IMR-90 (cell line): Measurements from ENCODE around the gene ZNF280C. TPM values are rescaled to one million over a fixed set of nuclear protein-coding genes. Genes with fewer than 3 reads are reported as not detected.

Source experiments
- ATAC-seq: fragments of 200-7000 bp; cut with Tn5 transposase; 2 replicates; pipeline ENCODE4 v1.9.1; 2020; ENCODE audit warnings: low read depth, mild to moderate bottlenecking, moderate library complexity
- BruUV-seq: library from RNA; stranded (reverse); fragments of 400-500 nt; replicated peaks from 2 replicates; lab custom pipeline; 2021; lab: Mats Ljungman, UMichigan
- CTCF ChIA-PET: fragments of 300-600 bp; formaldehyde crosslinking; extraction: SDS; loops from one replicate; lab custom pipeline; 2021; ENCODE audit warnings: antibody characterized with exemption; lab: Yijun Ruan, JAX
- POLR2A ChIA-PET: fragments of 300-600 bp; sonication (Branson Sonifier 250); formaldehyde crosslinking; loops from one replicate; lab custom pipeline; 2022; ENCODE audit warnings: antibody characterized with exemption; ENCODE audit not compliant: unreplicated experiment; lab: Charles Lee
- DNase-seq: peaks from one replicate; pipeline ENCODE4 v3.0.0; 2013
- H2AFZ ChIP-seq: replicated peaks from 2 replicates; pipeline ENCODE3; 2013; ENCODE audit warnings: low read length, mild to moderate bottlenecking; ENCODE audit not compliant: poor library complexity
- H2AK5ac ChIP-seq: 2 replicates; pipeline ENCODE4 v1.6.1; 2013; ENCODE audit warnings: low read depth, low read length, inconsistent platforms
- H2AK9ac ChIP-seq: replicated peaks from 2 replicates; pipeline ENCODE3; 2013; ENCODE audit warnings: mild to moderate bottlenecking, low read depth, low read length, moderate library complexity; ENCODE audit not compliant: poor library complexity
- H2BK120ac ChIP-seq: 2 replicates; pipeline ENCODE4 v1.6.1; 2013; ENCODE audit warnings: low read depth, low read length, inconsistent platforms
- H2BK15ac ChIP-seq: 3 replicates; pipeline ENCODE4 v1.6.1; 2013; ENCODE audit warnings: low read depth, low read length, inconsistent platforms
- H2BK20ac ChIP-seq: 2 replicates; pipeline ENCODE4 v1.6.1; 2013; ENCODE audit warnings: low read depth, mild to moderate bottlenecking, inconsistent platforms, low read length, moderate library complexity
- H2BK5ac ChIP-seq: 2 replicates; pipeline ENCODE4 v1.6.1; 2013; ENCODE audit warnings: mild to moderate bottlenecking, low read depth, low read length, inconsistent platforms; ENCODE audit not compliant: poor library complexity, severe bottlenecking
- H3K14ac ChIP-seq: replicated peaks from 2 replicates; pipeline ENCODE4 v1.6.1; 2013; ENCODE audit warnings: low read depth, low read length, inconsistent platforms
- H3K18ac ChIP-seq: 2 replicates; pipeline ENCODE4 v1.6.1; 2013; ENCODE audit warnings: low read depth, low read length, control low read depth
- H3K23ac ChIP-seq: 2 replicates; pipeline ENCODE4 v1.6.1; 2013; ENCODE audit warnings: low read depth, low read length, inconsistent platforms
- H3K27ac ChIP-seq: 2 replicates; pipeline ENCODE4 v1.5.1; 2013; ENCODE audit warnings: mild to moderate bottlenecking, control low read depth, low read length; ENCODE audit not compliant: insufficient read depth
- H3K27me3 ChIP-seq: 2 replicates; pipeline ENCODE4 v1.6.1; 2013; ENCODE audit warnings: low read length; ENCODE audit not compliant: control insufficient read depth, insufficient read depth
- H3K36me3 ChIP-seq: 2 replicates; pipeline ENCODE4 v1.6.1; 2013; ENCODE audit warnings: low read length, mixed read lengths; ENCODE audit not compliant: control insufficient read depth, insufficient read depth
- H3K4ac ChIP-seq: 2 replicates; pipeline ENCODE4 v1.6.1; 2013; ENCODE audit warnings: low read depth, low read length, inconsistent platforms
- H3K4me1 ChIP-seq: 2 replicates; pipeline ENCODE4 v1.6.1; 2013; ENCODE audit warnings: low read length, mixed read lengths; ENCODE audit not compliant: control insufficient read depth, insufficient read depth
- H3K4me2 ChIP-seq: 2 replicates; pipeline ENCODE4 v1.6.1; 2013; ENCODE audit warnings: low read depth, mild to moderate bottlenecking, control low read depth, low read length, moderate library complexity
- H3K4me3 ChIP-seq: 2 replicates; pipeline ENCODE4 v1.5.1; 2013; ENCODE audit warnings: low read depth, mild to moderate bottlenecking, control low read depth, low read length, moderate library complexity; ENCODE audit not compliant: insufficient read depth
- H3K56ac ChIP-seq: 2 replicates; pipeline ENCODE4 v1.6.1; 2013; ENCODE audit warnings: low read length, inconsistent platforms; ENCODE audit not compliant: insufficient read depth; ENCODE audit errors: extremely low read depth
- H3K79me1 ChIP-seq, 2 experiments: 2 replicates each; pipeline ENCODE4 v1.6.1; 2013; ENCODE audit warnings: low read length in 2 of 2, inconsistent platforms in 1 of 2, low read depth in 1 of 2
- H3K9ac ChIP-seq: 2 replicates; pipeline ENCODE4 v1.6.1; 2013; ENCODE audit warnings: low read depth, low read length, control low read depth
- H3K9me1 ChIP-seq: 2 replicates; pipeline ENCODE4 v1.6.1; 2013; ENCODE audit warnings: low read length, inconsistent platforms; ENCODE audit not compliant: insufficient read depth
- H3K9me3 ChIP-seq: 2 replicates; pipeline ENCODE4 v1.6.1; 2013; ENCODE audit warnings: low read length; ENCODE audit not compliant: control insufficient read depth, insufficient read depth
- H4K20me1 ChIP-seq: 2 replicates; pipeline ENCODE4 v1.6.1; 2013; ENCODE audit warnings: low read length, inconsistent platforms; ENCODE audit not compliant: insufficient read depth
- H4K5ac ChIP-seq: 2 replicates; pipeline ENCODE4 v1.6.1; 2013; ENCODE audit warnings: mild to moderate bottlenecking, low read depth, low read length, control low read depth
- H4K8ac ChIP-seq, 2 experiments: 2 replicates each; pipeline ENCODE4 v1.6.1; 2013; ENCODE audit warnings: low read depth in 2 of 2, low read length in 2 of 2, control low read depth in 1 of 2, inconsistent platforms in 1 of 2
- H4K91ac ChIP-seq: 2 replicates; pipeline ENCODE4 v1.6.1; 2013; ENCODE audit warnings: low read depth, low read length, inconsistent platforms; ENCODE audit not compliant: insufficient read depth
- BHLHE40 ChIP-seq: fragments of 150-350 bp; IDR thresholded peaks from 2 replicates; pipeline ENCODE4 v1.6.1; 2016; ENCODE audit warnings: mild to moderate bottlenecking, low read depth, low read length
- CEBPB ChIP-seq: IDR thresholded peaks from 2 replicates; pipeline ENCODE4 v1.6.1; 2012; ENCODE audit warnings: low read depth, low read length, improper control_type of control experiment
- CHD1 ChIP-seq: IDR thresholded peaks from 2 replicates; pipeline ENCODE4 v1.6.1; 2012; ENCODE audit warnings: low read depth, low read length, improper control_type of control experiment
- CTCF ChIP-seq: conservative IDR thresholded peaks from 2 replicates; pipeline ENCODE4 v1.5.1; 2012; ENCODE audit warnings: mild to moderate bottlenecking, low read depth, low read length, improper control_type of control experiment
- ELK1 ChIP-seq: fragments of 150-350 bp; IDR thresholded peaks from 2 replicates; pipeline ENCODE4 v1.6.1; 2016; ENCODE audit warnings: low read depth, mild to moderate bottlenecking, low read length, moderate library complexity, borderline replicate concordance
- FOS ChIP-seq: fragments of 150-350 bp; IDR thresholded peaks from 2 replicates; pipeline ENCODE4 v1.6.1; 2016; ENCODE audit warnings: low read depth, low read length
- MAFK ChIP-seq: IDR thresholded peaks from 2 replicates; pipeline ENCODE4 v1.6.1; 2012; ENCODE audit warnings: low read depth, low read length, improper control_type of control experiment
- MXI1 ChIP-seq: IDR thresholded peaks from 2 replicates; pipeline ENCODE4 v1.6.1; 2012; ENCODE audit warnings: low read depth, mild to moderate bottlenecking, low read length, moderate library complexity, borderline replicate concordance
- POLR2A ChIP-seq: IDR thresholded peaks from 2 replicates; pipeline ENCODE4 v1.6.1; 2012; ENCODE audit warnings: mild to moderate bottlenecking, low read depth, low read length
- RAD21 ChIP-seq: IDR thresholded peaks from 2 replicates; pipeline ENCODE4 v1.6.1; 2012; ENCODE audit warnings: low read length, improper control_type of control experiment
- RCOR1 ChIP-seq: IDR thresholded peaks from 2 replicates; pipeline ENCODE4 v1.6.1; 2012; ENCODE audit warnings: mild to moderate bottlenecking, low read length, improper control_type of control experiment; ENCODE audit not compliant: insufficient replicate concordance
- RFX5 ChIP-seq: IDR thresholded peaks from 2 replicates; pipeline ENCODE4 v1.8.0; 2012; ENCODE audit warnings: low read depth, mild to moderate bottlenecking, low read length, moderate library complexity
- SMC3 ChIP-seq: fragments of 150-350 bp; IDR thresholded peaks from 2 replicates; pipeline ENCODE4 v1.6.1; 2016; ENCODE audit warnings: low read depth, mild to moderate bottlenecking, antibody characterized with exemption, low read length, moderate library complexity
- USF2 ChIP-seq: fragments of 150-350 bp; IDR thresholded peaks from 2 replicates; pipeline ENCODE4 v1.6.1; 2017; ENCODE audit warnings: mild to moderate bottlenecking, antibody characterized with exemption, low read length, low read depth
- WGBS, 2 experiments: methylation state at CpG; one replicate each; pipeline versions ENCODE4 v1.1.5 to v1.1.7; 2013; ENCODE audit warnings: missing lambda C conversion rate in 2 of 2; ENCODE audit not compliant: insufficient read length in 1 of 2; ENCODE audit errors: extremely low coverage in 2 of 2; 5-methylcytosine and 5-hydroxymethylcytosine counted together
- dilution Hi-C: fragments of 300-500 bp; cut with HindIII; formaldehyde crosslinking; loops from one replicate; pipeline ENCODE4 v1.14.3; 2018; ENCODE audit warnings: low sequenced_read_pairs; ENCODE audit not compliant: unreplicated experiment
- in situ Hi-C: fragments of 300-500 bp; cut with MboI; formaldehyde crosslinking; loops from 3 replicates; pipeline ENCODE4 v1.14.3; 2019; ENCODE audit warnings: low sequenced_read_pairs, inconsistent platforms, mixed read lengths
- intact Hi-C: fragments of 100-400 bp; cut with micrococcal nuclease; formaldehyde crosslinking; loops from 2 replicates; pipeline ENCODE4 v1.10.0; 2022
- polyA plus RNA-seq, 3 experiments: library from polyadenylated mRNA; depleted of rRNA; stranded (reverse); fragments of >200 nt; gene quantifications; 2 replicates each; pipeline ENCODE4 v1.2.3, GENCODE V29; 2012; ENCODE audit warnings: low replicate concordance in 1 of 3
- total RNA-seq: library from RNA; depleted of rRNA; stranded (reverse); fragments of >200 nt; gene quantifications from 2 replicates; pipeline ENCODE4 v1.2.3, GENCODE V29; 2012

ZNF280C gene
- total and polyA plus RNA-seq, 2 of the 4 experiments (the other 2 are of a cell fraction), result 3.1 to 4.5 TPM

- ATAC-seq, result no peak
- H4K91ac ChIP-seq, result no peak overlapping the region
- no peaks in the 10 kb centered on the region for H4K20me1 ChIP-seq
- H2BK5ac ChIP-seq, result no peak overlapping the region
- no peaks in the 10 kb centered on the region for H3K36me3 ChIP-seq
- no peak overlapping the region for H3K14ac ChIP-seq
- no peak overlapping the region for H3K4me2 ChIP-seq
- CTCF ChIA-PET, result no interaction called here
- POLR2A ChIA-PET, result no interaction called here
- H3K4me3 ChIP-seq, result no peak overlapping the region
- WGBS, 2 experiments, result 67% methylated on average over 1 of the region's 4 CpGs; no CpG with 5 or more reads in 1 of the 2 experiments
- no peaks in the 10 kb centered on the region for H3K9me3 ChIP-seq
- H3K9me1 ChIP-seq, result 0 out of 2 replicates have a peak, but pooled peaks cover under 1% of the 10 kb centered on the region
- no peak overlapping the region for H3K56ac ChIP-seq
- no peaks in the 10 kb centered on the region for H3K27me3 ChIP-seq
- intact Hi-C loops (no loop called here), dilution Hi-C loops (no loop called here), in situ Hi-C loops (no loop called here)
- no peak for DNase-seq
- H3K4me1 ChIP-seq, result no peaks in the 10 kb centered on the region
- H2AK5ac ChIP-seq, result no peak overlapping the region
- no peak overlapping the region for H4K5ac ChIP-seq
- H2AK9ac ChIP-seq, result no peak overlapping the region
- no peak overlapping the region for H2BK15ac ChIP-seq
- no TSS peak for BruUV-seq
- H2BK20ac ChIP-seq, result no peak overlapping the region
- no peak overlapping the region for H3K18ac ChIP-seq
- TF ChIP-seq CTCF (no peak), FOS (no peak), BHLHE40 (no peak), ELK1 (no peak), CEBPB (no peak), MAFK (no peak), RAD21 (no peak), USF2 (no peak), RFX5 (no peak), RCOR1 (no peak), MXI1 (no peak), SMC3 (no peak), POLR2A (no peak), CHD1 (no peak)
- no peak overlapping the region for H3K23ac ChIP-seq
- H3K4ac ChIP-seq, result no peak overlapping the region
- H3K27ac ChIP-seq, result no peak overlapping the region
- no peak overlapping the region for H2AFZ ChIP-seq
- H3K9ac ChIP-seq, result no peak overlapping the region
- H2BK120ac ChIP-seq, result no peak overlapping the region
- H4K8ac ChIP-seq, result no peak overlapping the region
- peaks cover 7 to 8% of the 10 kb centered on the region in 2 experiments; a peak in 2 of 4 replicates for H3K79me1 ChIP-seq
Measured at GRCh38 chrX:130167040-130167439, 101.7 kb downstream of the ZNF280C start.
